GM12874 (cell line): ENCODE data around the gene TBC1D22A.

Experiments used
- TF ChIP-seq, protein P1 (sequence below): IDR thresholded peaks from 2 replicates; pipeline ENCODE4 v1.5.1; 2011; ENCODE audit warnings: low read depth, mild to moderate bottlenecking, control low read depth, low read length, moderate library complexity; ENCODE audit not compliant: insufficient read depth

The TBC1D22A gene, protein sequence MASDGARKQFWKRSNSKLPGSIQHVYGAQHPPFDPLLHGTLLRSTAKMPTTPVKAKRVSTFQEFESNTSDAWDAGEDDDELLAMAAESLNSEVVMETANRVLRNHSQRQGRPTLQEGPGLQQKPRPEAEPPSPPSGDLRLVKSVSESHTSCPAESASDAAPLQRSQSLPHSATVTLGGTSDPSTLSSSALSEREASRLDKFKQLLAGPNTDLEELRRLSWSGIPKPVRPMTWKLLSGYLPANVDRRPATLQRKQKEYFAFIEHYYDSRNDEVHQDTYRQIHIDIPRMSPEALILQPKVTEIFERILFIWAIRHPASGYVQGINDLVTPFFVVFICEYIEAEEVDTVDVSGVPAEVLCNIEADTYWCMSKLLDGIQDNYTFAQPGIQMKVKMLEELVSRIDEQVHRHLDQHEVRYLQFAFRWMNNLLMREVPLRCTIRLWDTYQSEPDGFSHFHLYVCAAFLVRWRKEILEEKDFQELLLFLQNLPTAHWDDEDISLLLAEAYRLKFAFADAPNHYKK

DNA sequence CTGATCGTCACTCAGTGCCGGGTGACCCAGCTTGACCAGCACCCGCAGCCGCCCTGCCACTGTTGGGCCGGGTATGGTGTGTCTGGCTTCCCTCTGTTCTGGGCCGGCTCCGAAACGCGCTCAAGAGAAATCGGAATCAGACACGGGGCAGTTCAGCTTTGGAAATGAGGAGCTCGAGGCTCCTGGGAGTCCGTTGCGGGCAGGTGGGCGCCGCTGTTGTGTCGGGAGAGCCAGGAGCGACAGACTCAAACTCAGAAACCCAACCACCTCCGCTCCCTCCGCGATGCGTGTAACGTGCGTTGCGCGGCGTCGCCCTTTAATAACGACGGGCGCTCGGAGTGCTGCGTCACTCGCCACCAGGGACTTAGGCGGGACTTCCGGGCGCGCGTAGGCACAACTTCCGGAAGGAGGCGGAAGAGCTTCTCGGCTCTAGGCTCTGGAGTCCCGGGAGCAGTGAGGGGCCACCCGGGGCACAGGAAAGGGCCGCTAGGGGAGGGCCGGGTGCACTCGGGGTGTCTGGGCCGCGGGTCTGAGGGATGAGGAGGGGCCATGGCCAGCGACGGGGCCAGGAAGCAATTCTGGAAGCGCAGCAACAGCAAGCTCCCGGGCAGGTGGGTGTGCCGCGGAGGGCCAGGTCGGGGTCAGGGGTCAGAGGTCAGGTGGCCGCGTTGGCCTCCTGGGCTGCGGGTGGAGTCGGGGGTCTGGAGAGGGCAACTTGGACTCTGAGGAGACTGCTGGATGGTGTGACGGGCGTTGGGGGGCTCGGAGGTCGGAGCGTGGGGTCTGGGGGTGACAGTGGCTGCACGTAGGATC lies at the start of gene TBC1D22A:
TSS of gene TBC1D22A (plus strand) at position 413 of the 813 bp plus-strand sequence. CDS start at position 550, 137 bp downstream.
- TF ChIP-seq, protein P1, sequence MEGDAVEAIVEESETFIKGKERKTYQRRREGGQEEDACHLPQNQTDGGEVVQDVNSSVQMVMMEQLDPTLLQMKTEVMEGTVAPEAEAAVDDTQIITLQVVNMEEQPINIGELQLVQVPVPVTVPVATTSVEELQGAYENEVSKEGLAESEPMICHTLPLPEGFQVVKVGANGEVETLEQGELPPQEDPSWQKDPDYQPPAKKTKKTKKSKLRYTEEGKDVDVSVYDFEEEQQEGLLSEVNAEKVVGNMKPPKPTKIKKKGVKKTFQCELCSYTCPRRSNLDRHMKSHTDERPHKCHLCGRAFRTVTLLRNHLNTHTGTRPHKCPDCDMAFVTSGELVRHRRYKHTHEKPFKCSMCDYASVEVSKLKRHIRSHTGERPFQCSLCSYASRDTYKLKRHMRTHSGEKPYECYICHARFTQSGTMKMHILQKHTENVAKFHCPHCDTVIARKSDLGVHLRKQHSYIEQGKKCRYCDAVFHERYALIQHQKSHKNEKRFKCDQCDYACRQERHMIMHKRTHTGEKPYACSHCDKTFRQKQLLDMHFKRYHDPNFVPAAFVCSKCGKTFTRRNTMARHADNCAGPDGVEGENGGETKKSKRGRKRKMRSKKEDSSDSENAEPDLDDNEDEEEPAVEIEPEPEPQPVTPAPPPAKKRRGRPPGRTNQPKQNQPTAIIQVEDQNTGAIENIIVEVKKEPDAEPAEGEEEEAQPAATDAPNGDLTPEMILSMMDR = no peak

DNA sequence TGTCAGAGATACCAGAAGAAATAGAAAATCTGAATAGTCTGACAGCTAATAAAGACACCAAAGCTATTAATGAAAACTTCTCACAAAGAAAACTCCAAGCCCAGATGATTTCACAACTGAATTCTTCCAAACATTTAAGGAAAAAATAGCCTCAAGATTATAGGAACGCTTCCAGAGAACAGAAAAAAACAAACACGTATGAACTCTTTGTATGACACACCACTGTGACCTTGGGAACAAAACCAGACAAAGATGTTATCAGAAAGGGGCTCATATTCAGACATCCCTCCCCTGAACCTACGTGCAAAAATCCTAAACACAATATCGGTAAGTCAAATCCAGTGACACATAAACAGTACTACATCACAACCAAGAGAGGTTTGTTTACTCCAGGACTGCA lies 47.9 kb upstream of the TBC1D22A start:
- TF ChIP-seq, protein P1 = no peak

DNA sequence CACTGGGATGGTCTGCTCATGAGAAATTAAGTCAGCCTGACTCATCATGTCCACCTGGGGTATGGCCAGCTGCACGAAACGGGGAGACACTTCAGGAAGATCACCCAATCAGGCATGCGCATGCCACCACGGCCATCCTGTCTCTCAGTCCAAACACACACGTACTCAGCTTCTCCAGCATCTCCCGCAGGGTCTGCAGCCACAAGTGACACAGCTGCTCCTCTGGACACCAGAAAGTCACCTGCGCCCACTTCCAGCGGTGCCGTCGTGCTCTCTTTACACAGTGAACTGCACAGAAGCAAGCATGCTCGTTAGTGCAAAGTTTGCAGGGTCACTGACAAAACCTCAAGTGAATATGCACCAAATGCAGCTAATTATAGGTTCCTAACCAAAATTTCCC lies 42.5 kb upstream of the TBC1D22A start:
- TF ChIP-seq, protein P1 = no peak

DNA sequence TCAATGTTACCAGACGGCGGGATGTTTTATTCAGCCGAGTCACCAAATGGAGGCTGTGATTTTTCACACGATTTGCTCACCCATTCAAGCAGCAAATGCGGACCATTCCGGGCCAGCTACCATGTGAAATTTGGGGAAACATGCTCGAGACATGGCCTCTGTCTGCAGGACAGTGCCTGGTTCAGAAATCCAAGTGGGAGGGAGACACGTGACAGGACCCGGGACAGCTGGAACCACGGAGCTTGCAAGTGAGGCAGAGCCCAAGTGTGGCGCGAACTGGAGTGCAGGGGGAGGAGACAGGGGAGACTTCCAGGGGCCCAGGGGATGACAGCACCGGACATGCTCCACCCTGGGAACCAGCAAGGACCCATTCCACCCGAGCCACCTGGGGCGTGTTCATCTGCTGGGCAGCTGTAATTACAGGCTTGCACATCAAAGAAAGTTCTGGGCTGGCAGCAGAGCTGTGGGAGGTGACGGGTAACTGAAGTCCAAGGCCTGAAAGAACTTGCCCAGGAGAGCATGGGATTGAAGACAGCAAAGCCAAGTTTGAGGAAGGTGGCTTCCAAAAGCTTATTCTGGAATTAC lies 40.9 kb upstream of the TBC1D22A start:
- TF ChIP-seq, protein P1 = no peak

DNA sequence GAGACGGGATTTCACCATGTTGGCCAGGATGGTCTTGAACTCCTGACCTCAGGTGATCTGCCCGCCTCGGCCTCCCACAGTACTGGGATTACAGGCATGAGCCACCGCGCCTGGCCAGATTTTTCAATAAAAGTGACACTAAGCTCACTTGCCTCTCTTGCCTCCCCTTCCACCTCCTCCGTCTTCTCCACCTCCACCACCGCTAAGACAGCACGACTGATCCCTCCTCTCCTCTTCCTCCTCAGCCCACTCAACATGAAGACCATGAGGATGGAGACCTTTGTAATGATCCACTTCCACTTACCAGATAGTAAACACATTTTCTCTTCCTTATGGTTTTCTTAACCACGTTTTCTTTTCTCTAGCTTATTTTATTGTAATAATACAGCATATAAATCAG lies 38.6 kb upstream of the TBC1D22A start:
- TF ChIP-seq, protein P1 = no peak

DNA sequence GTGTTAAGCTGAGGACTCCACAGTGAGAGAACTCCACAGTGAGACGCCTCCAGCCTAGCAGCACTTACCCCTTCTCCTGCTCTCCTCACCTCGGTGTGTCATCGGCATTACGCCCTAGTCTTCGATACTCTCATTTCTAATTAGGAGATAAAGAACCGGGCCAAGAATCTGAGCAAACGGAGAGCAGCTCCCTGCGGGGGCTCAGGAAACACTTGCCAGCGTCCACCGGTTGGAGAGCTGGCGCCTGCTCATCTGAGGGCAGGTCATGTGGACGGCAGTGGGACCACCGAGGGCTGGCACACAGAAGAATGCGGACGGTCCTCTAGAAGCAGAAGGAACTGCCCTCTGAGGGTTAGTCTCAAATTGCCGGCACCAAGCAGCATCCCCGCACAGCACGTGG lies 37.4 kb upstream of the TBC1D22A start:
- TF ChIP-seq, protein P1 = no peak
